ENCODE results near the gene PPIC. TPM values are rescaled to one million over a fixed set of nuclear protein-coding genes. Genes with fewer than 3 reads are reported as not detected.
"Not testable (repeated sequence)": the region's sequence is repeated elsewhere in the genome, so short reads cannot be mapped to it uniquely, and the experiment has no call there.

PPIC gene
- total RNA-seq, 2 donors from 2014 or later = 50.6 to 53.4 TPM

GRCh38 chr5:122973759-122974158 lies 62.8 kb downstream of the PPIC start:
- DNase-seq; intact Hi-C loops (cut with DNase I); ATAC-seq: not testable (repeated sequence)

Other genes starting within 250 kb of the PPIC start
- 10 to 100 TPM; 11.1 to 15.1 TPM for gene SNX24, start 191.1 kb downstream of the PPIC start, total RNA-seq
- gene PRDM6, start 52.5 kb upstream of the PPIC start, total RNA-seq = 1 to 10 TPM in 1 of 2 donors, under 1 TPM in 1; 0.97 to 1.9 TPM

All from left cardiac atrium (tissue), 4 donors.